ENCODE measurements around the gene HDAC1.
A peak's percentile ranks its signal among the peaks of the same experiment; 100 is the strongest.
"Not testable (repeated sequence)": the region's sequence is repeated elsewhere in the genome, so short reads cannot be mapped to it uniquely, and the experiment has no call there.

Gene HDAC1

GRCh38 chr1:32291708-32292538 is at the start of gene HDAC1:
Gene HDAC1, plus strand, starts transcription at chr1:32292083. Its CDS starts 87 bp downstream, at chr1:32292170.
- H3K36me3 ChIP-seq (ENCODE audit: insufficient read depth, low read length): peaks cover 11% of the 10 kb centered on the region
- no peaks in the 10 kb centered on the region for H3K27me3 ChIP-seq (ENCODE audit: insufficient read depth, low read length)
- H2AFZ ChIP-seq (ENCODE audit: low read depth, low read length): peak within 1 kb of the TSS; percentile 87
- H3K9me3 ChIP-seq (ENCODE audit: low read length): no peaks in the 10 kb centered on the region
- peaks cover 4% of the 10 kb centered on the region for H3K4me1 ChIP-seq (ENCODE audit: insufficient read depth, low read length)
- peak within 1 kb of the TSS; percentile 79 for H3K4me3 ChIP-seq (ENCODE audit: low read length)

GRCh38 chr1:32242341-32242851 is 49.5 kb upstream of the HDAC1 start:
- Histone ChIP-seq H3K9me3 (ENCODE audit: low read length) (no peaks in the 10 kb centered on the region), H3K36me3 (ENCODE audit: insufficient read depth, low read length) (no peaks in the 10 kb centered on the region), H3K27me3 (ENCODE audit: insufficient read depth, low read length) (no peaks in the 10 kb centered on the region), H2AFZ (ENCODE audit: low read depth, low read length) (no peak overlapping the region), H3K4me1 (ENCODE audit: insufficient read depth, low read length) (no peaks in the 10 kb centered on the region), H3K4me3 (ENCODE audit: low read length) (no peak overlapping the region)

GRCh38 chr1:32246888-32247273 is 45.0 kb upstream of the HDAC1 start, which contains the start of gene FAM167B:
Gene FAM167B, plus strand, starts transcription at chr1:32247222. Its CDS starts 200 bp downstream, at chr1:32247422.
- no peaks in the 10 kb centered on the region for H3K9me3 ChIP-seq (ENCODE audit: low read length)
- H3K36me3 ChIP-seq (ENCODE audit: insufficient read depth, low read length): no peaks in the 10 kb centered on the region
- no peak within 1 kb of the TSS for H3K4me3 ChIP-seq (ENCODE audit: low read length)
- peaks cover 13% of the 10 kb centered on the region for H3K4me1 ChIP-seq (ENCODE audit: insufficient read depth, low read length)
- no peaks in the 10 kb centered on the region for H3K27me3 ChIP-seq (ENCODE audit: insufficient read depth, low read length)
- H2AFZ ChIP-seq (ENCODE audit: low read depth, low read length): no peak within 1 kb of the TSS

- H2AFZ ChIP-seq (ENCODE audit: low read depth, low read length): no peak overlapping the region
- no peak overlapping the region for H3K4me3 ChIP-seq (ENCODE audit: low read length)
- H3K9me3 ChIP-seq (ENCODE audit: low read length): no peaks in the 10 kb centered on the region
- H3K4me1 ChIP-seq (ENCODE audit: insufficient read depth, low read length): peaks cover 13% of the 10 kb centered on the region
- H3K36me3 ChIP-seq (ENCODE audit: insufficient read depth, low read length): no peaks in the 10 kb centered on the region
- no peaks in the 10 kb centered on the region for H3K27me3 ChIP-seq (ENCODE audit: insufficient read depth, low read length)
Measured at GRCh38 chr1:32247452-32247851, 44.4 kb upstream of the HDAC1 start.

- Histone ChIP-seq H3K4me1 (ENCODE audit: insufficient read depth, low read length) (peaks cover 13% of the 10 kb centered on the region), H3K4me3 (ENCODE audit: low read length) (no peak overlapping the region), H3K36me3 (ENCODE audit: insufficient read depth, low read length) (no peaks in the 10 kb centered on the region), H3K9me3 (ENCODE audit: low read length) (no peaks in the 10 kb centered on the region), H3K27me3 (ENCODE audit: insufficient read depth, low read length) (no peaks in the 10 kb centered on the region), H2AFZ (ENCODE audit: low read depth, low read length) (no peak overlapping the region)
Measured at GRCh38 chr1:32247983-32248889, 43.6 kb upstream of the HDAC1 start.

GRCh38 chr1:32249831-32250525 is 41.9 kb upstream of the HDAC1 start:
- Histone ChIP-seq H3K27me3 (ENCODE audit: insufficient read depth, low read length) (no peaks in the 10 kb centered on the region), H3K4me1 (ENCODE audit: insufficient read depth, low read length) (peaks cover 13% of the 10 kb centered on the region), H2AFZ (ENCODE audit: low read depth, low read length) (peak overlapping the region; percentile 66), H3K9me3 (ENCODE audit: low read length) (no peaks in the 10 kb centered on the region), H3K36me3 (ENCODE audit: insufficient read depth, low read length) (no peaks in the 10 kb centered on the region), H3K4me3 (ENCODE audit: low read length) (peak overlapping the region; percentile 22)

- Histone ChIP-seq H3K4me3 (ENCODE audit: low read length) (no peak within 1 kb of the TSS), H3K36me3 (ENCODE audit: insufficient read depth, low read length) (no peaks in the 10 kb centered on the region), H3K4me1 (ENCODE audit: insufficient read depth, low read length) (peaks cover 13% of the 10 kb centered on the region), H2AFZ (ENCODE audit: low read depth, low read length) (peak within 1 kb of the TSS; percentile 66), H3K27me3 (ENCODE audit: insufficient read depth, low read length) (no peaks in the 10 kb centered on the region), H3K9me3 (ENCODE audit: low read length) (no peaks in the 10 kb centered on the region)
Measured at GRCh38 chr1:32250893-32251716, 40.8 kb upstream of the HDAC1 start, which contains the start of gene LCK. Gene LCK, plus strand, starts transcription at chr1:32251265. Its CDS starts 23,065 bp downstream, at chr1:32274330.

GRCh38 chr1:32255072-32256071 is 36.5 kb upstream of the HDAC1 start:
- Histone ChIP-seq H3K36me3 (ENCODE audit: insufficient read depth, low read length) (no peaks in the 10 kb centered on the region), H3K9me3 (ENCODE audit: low read length) (no peaks in the 10 kb centered on the region), H3K4me3 (ENCODE audit: low read length) (no peak overlapping the region)

GRCh38 chr1:32256473-32257226 is 35.2 kb upstream of the HDAC1 start:
- Histone ChIP-seq H3K9me3 (ENCODE audit: low read length) (no peaks in the 10 kb centered on the region), H3K27me3 (ENCODE audit: insufficient read depth, low read length) (no peaks in the 10 kb centered on the region), H3K4me3 (ENCODE audit: low read length) (no peak overlapping the region), H2AFZ (ENCODE audit: low read depth, low read length) (no peak overlapping the region), H3K4me1 (ENCODE audit: insufficient read depth, low read length) (no peaks in the 10 kb centered on the region), H3K36me3 (ENCODE audit: insufficient read depth, low read length) (no peaks in the 10 kb centered on the region)

More at GRCh38 chr1:32255072-32256071, 36.5 kb upstream of the HDAC1 start:
- H3K4me1 ChIP-seq (ENCODE audit: insufficient read depth, low read length): peaks cover 5% of the 10 kb centered on the region
- no peaks in the 10 kb centered on the region for H3K27me3 ChIP-seq (ENCODE audit: insufficient read depth, low read length)
- no peak overlapping the region for H2AFZ ChIP-seq (ENCODE audit: low read depth, low read length)

GRCh38 chr1:32257227-32257508 is 34.7 kb upstream of the HDAC1 start:
- no peaks in the 10 kb centered on the region for H3K4me1 ChIP-seq (ENCODE audit: insufficient read depth, low read length)
- H3K4me3 ChIP-seq (ENCODE audit: low read length): no peak overlapping the region
- H2AFZ ChIP-seq (ENCODE audit: low read depth, low read length): no peak overlapping the region
- no peaks in the 10 kb centered on the region for H3K27me3 ChIP-seq (ENCODE audit: insufficient read depth, low read length)
- H3K9me3 ChIP-seq (ENCODE audit: low read length): no peaks in the 10 kb centered on the region
- no peaks in the 10 kb centered on the region for H3K36me3 ChIP-seq (ENCODE audit: insufficient read depth, low read length)

GRCh38 chr1:32263236-32263593 is 28.7 kb upstream of the HDAC1 start:
- H3K4me3 ChIP-seq (ENCODE audit: low read length); H2AFZ ChIP-seq (ENCODE audit: low read depth, low read length); H3K9me3 ChIP-seq (ENCODE audit: low read length); H3K36me3 ChIP-seq (ENCODE audit: insufficient read depth, low read length); H3K27me3 ChIP-seq (ENCODE audit: insufficient read depth, low read length); H3K4me1 ChIP-seq (ENCODE audit: insufficient read depth, low read length): not testable (repeated sequence)
